GM12878 (cell line): ENCODE data around the gene DLG4. TPM values are rescaled to one million over a fixed set of nuclear protein-coding genes. Genes with fewer than 3 reads are reported as not detected.

ENCODE experiments used
- ATAC-seq: fragments of 200-7000 bp; cut with Tn5 transposase; 3 replicates; pipeline ENCODE4 v1.9.1; 2020; ENCODE audit warnings: mild to moderate bottlenecking, moderate library complexity
- BruUV-seq: library from RNA; stranded (reverse); fragments of 400-500 nt; replicated peaks from 2 replicates; lab custom pipeline; 2021; lab: Mats Ljungman, UMichigan
- CTCF ChIA-PET: fragments of 300-600 bp; sonication (Branson Sonifier 250); formaldehyde crosslinking; extraction: SDS; loops from one replicate; lab custom pipeline; 2021; ENCODE audit warnings: inconsistent platforms; lab: Yijun Ruan, JAX
- POLR2A ChIA-PET: fragments of 350-600 bp; formaldehyde crosslinking; extraction: SDS; loops from one replicate; lab custom pipeline; 2021; ENCODE audit warnings: inconsistent platforms; lab: Charles Lee
- RAD21 ChIA-PET: fragments of 300-600 bp; sonication (Branson Sonifier 250); formaldehyde crosslinking; loops from one replicate; lab custom pipeline; 2023; ENCODE audit warnings: antibody characterized with exemption; ENCODE audit not compliant: unreplicated experiment; lab: Charles Lee
- SMC1A ChIA-PET: fragments of 300-600 bp; sonication (Branson Sonifier 250); formaldehyde crosslinking; loops from one replicate; lab custom pipeline; 2023; ENCODE audit not compliant: unreplicated experiment, uncharacterized antibody; lab: Charles Lee
- DNase-seq: peaks from one replicate; pipeline ENCODE4 v3.0.0-alpha.2; 2011; ENCODE audit warnings: low read depth, low spot score
- FAIRE-seq: peaks from 3 replicates; lab custom pipeline; 2011; peaks lifted over from hg19 to GRCh38; lab: Jason Lieb, UNC
- H2AFZ ChIP-seq: 2 replicates; pipeline ENCODE4 v1.6.0; 2011; ENCODE audit warnings: low read depth, low read length, control low read depth; ENCODE audit not compliant: control insufficient read depth
- H3K27ac ChIP-seq: 2 replicates; pipeline ENCODE4 v1.5.1; 2011; ENCODE audit warnings: control low read depth; ENCODE audit not compliant: control insufficient read depth, insufficient read depth
- H3K27me3 ChIP-seq, 2 experiments: replicated peaks in 1 of 2; 2 replicates each; pipeline versions ENCODE4 v1.6.0 to v1.6.1; 2011; ENCODE audit warnings: low read length in 1 of 2; ENCODE audit not compliant: control insufficient read depth in 2 of 2, insufficient read depth in 2 of 2
- H3K36me3 ChIP-seq, 2 experiments: 2 replicates each; pipeline ENCODE4 v1.5.1; 2011; ENCODE audit warnings: low read length in 1 of 2; ENCODE audit not compliant: control insufficient read depth in 2 of 2, insufficient read depth in 2 of 2
- H3K4me1 ChIP-seq: 2 replicates; pipeline ENCODE4 v1.6.1; 2011; ENCODE audit warnings: mild to moderate bottlenecking, low read length, moderate library complexity, mixed read lengths; ENCODE audit not compliant: control insufficient read depth, insufficient read depth
- H3K4me2 ChIP-seq: 2 replicates; pipeline ENCODE4 v1.6.0; 2011; ENCODE audit warnings: control low read depth; ENCODE audit not compliant: control insufficient read depth, insufficient read depth
- H3K4me3 ChIP-seq: fragments of 200-600 bp; sonication (generic); 2 replicates; pipeline ENCODE4 v1.5.1; 2016
- H3K79me2 ChIP-seq: 2 replicates; pipeline ENCODE4 v1.6.0; 2011; ENCODE audit warnings: low read length; ENCODE audit not compliant: control insufficient read depth, insufficient read depth
- H3K9ac ChIP-seq: 2 replicates; pipeline ENCODE4 v1.8.0; 2011; ENCODE audit warnings: low read length, control low read depth, mixed read lengths; ENCODE audit not compliant: control insufficient read depth, insufficient read depth
- H3K9me3 ChIP-seq: replicated peaks from 3 replicates; pipeline ENCODE4 v1.5.1; 2011; ENCODE audit warnings: mild to moderate bottlenecking, low read length; ENCODE audit not compliant: control insufficient read depth, insufficient read depth
- H4K20me1 ChIP-seq: 2 replicates; pipeline ENCODE4 v1.6.0; 2011; ENCODE audit not compliant: control insufficient read depth, insufficient read depth
- CHD2 ChIP-seq: IDR thresholded peaks from 2 replicates; pipeline ENCODE4 v1.6.1; 2011; ENCODE audit warnings: low read depth, low read length, improper control_type of control experiment, borderline replicate concordance
- CREB1 ChIP-seq: IDR thresholded peaks from 2 replicates; pipeline ENCODE4 v1.6.1; 2012; ENCODE audit warnings: low read depth, mild to moderate bottlenecking, inconsistent platforms
- NFYB ChIP-seq: IDR thresholded peaks from 2 replicates; pipeline ENCODE4 v1.6.1; 2011; ENCODE audit warnings: low read depth, mild to moderate bottlenecking, low read length, improper control_type of control experiment, moderate library complexity; ENCODE audit not compliant: insufficient read depth
- SUZ12 ChIP-seq: fragments of 200-600 bp; sonication (generic); IDR thresholded peaks from one replicate; pipeline ENCODE4 v1.6.1; 2018; ENCODE audit warnings: antibody characterized with exemption, mild to moderate bottlenecking; ENCODE audit not compliant: unreplicated experiment
- WGBS: methylation state at CpG from one replicate; pipeline ENCODE4 v1.1.6; 2016; ENCODE audit warnings: low lambda C conversion rate; ENCODE audit not compliant: insufficient replicate concordance, insufficient coverage; ENCODE audit errors: missing lambda C conversion rate; 5-methylcytosine and 5-hydroxymethylcytosine counted together
- in situ Hi-C: fragments of 300-500 bp; cut with MboI; formaldehyde crosslinking; loops from 9 replicates; pipeline ENCODE4 v1.14.3; 2018; ENCODE audit warnings: mixed read lengths
- intact Hi-C: fragments of 100-400 bp; cut with micrococcal nuclease; formaldehyde crosslinking; loops from one replicate; pipeline ENCODE4 v1.14.2; 2022; ENCODE audit not compliant: unreplicated experiment
- polyA plus RNA-seq, 11 experiments: library from polyadenylated mRNA; depleted of rRNA in 4 of 11; unstranded in 6 of 11; stranded (reverse) in 5 of 11; fragments of >200 nt; fragmentation: Nextera tagmentation in 4 of 11; fragmentation: Illumina TruSeq in 1 of 11; extraction: Ambion mirVana in 4 of 11; extraction: Trizol in 1 of 11; gene quantifications; 1 replicate in 1 of 11; 2 replicates in 10 of 11; pipeline versions ENCODE4 v1.2.1 to v1.2.3, GENCODE V29; 2011 to 2016; ENCODE audit warnings: inconsistent platforms in 2 of 11, missing spikeins in 2 of 11, low read depth in 1 of 11
- total RNA-seq, 4 experiments: library from RNA; depleted of rRNA in 3 of 4; stranded (reverse); fragments of >200 nt in 3 of 4; fragmentation: Illumina TruSeq in 1 of 4; extraction: Trizol in 1 of 4; gene quantifications; 2 replicates each; pipeline versions ENCODE4 v1.2.1 to v1.2.3, GENCODE V29; 2013 to 2021
- TF ChIP-seq, protein P1 (sequence below): IDR thresholded peaks from 2 replicates; pipeline ENCODE4 v1.6.1; 2012; ENCODE audit warnings: low read depth, low read length, improper control_type of control experiment
- TF ChIP-seq, protein P2 (sequence below): IDR thresholded peaks from 2 replicates; pipeline ENCODE4 v1.6.1; 2011; ENCODE audit warnings: mild to moderate bottlenecking, low read depth, low read length, moderate library complexity; ENCODE audit not compliant: insufficient replicate concordance
- TF ChIP-seq, protein P3 (sequence below): IDR thresholded peaks from 2 replicates; pipeline ENCODE4 v1.6.1; 2011; ENCODE audit warnings: borderline replicate concordance, low read depth, mild to moderate bottlenecking, moderate library complexity, low read length; ENCODE audit not compliant: insufficient read depth, poor library complexity, severe bottlenecking
- TF ChIP-seq, protein P4 (sequence below): fragments of 150-350 bp; IDR thresholded peaks from 2 replicates; pipeline ENCODE4 v1.6.1; 2016; ENCODE audit warnings: low read depth, low read length

The DLG4 gene
- total and polyA plus RNA-seq, 10 of the 15 experiments (the other 5 are each of a cell fraction or from before 2014, with no cell fraction given) = 0.07 to 4.1 (median 1.3) TPM

DNA sequence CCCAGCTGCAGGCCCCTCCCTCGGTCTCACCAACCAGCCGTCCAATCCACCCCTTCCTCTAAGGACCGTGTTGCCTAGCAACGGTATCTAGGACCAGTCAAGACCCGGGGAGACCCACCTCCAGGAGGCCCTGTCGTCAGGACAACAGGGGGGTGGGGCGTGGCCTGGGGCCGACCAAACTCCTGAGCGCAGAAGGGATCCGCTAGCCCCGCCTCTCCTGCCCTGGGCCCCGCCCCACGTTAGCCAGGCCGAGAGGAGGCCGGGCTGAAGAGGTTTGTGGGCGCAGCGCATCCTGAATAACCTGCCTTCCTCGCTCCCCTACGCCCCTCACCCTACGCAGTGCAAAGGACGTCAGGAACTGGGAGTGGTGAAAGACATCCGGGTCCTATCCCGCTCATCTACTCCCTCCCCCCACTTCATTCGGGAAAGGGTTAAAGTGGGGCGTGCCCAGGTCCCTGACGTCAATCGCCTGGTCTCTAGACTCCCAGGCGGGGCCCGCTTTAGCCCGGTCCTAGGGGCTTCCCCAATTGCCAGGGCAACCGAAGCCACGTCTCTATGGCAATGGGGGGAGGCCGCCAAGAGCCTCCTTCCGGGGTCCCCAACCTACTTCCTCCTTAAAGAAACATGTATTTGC is 14.7 kb downstream of the DLG4 start (continued):
- TF ChIP-seq, protein P1, sequence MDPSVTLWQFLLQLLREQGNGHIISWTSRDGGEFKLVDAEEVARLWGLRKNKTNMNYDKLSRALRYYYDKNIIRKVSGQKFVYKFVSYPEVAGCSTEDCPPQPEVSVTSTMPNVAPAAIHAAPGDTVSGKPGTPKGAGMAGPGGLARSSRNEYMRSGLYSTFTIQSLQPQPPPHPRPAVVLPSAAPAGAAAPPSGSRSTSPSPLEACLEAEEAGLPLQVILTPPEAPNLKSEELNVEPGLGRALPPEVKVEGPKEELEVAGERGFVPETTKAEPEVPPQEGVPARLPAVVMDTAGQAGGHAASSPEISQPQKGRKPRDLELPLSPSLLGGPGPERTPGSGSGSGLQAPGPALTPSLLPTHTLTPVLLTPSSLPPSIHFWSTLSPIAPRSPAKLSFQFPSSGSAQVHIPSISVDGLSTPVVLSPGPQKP = no peak

DNA sequence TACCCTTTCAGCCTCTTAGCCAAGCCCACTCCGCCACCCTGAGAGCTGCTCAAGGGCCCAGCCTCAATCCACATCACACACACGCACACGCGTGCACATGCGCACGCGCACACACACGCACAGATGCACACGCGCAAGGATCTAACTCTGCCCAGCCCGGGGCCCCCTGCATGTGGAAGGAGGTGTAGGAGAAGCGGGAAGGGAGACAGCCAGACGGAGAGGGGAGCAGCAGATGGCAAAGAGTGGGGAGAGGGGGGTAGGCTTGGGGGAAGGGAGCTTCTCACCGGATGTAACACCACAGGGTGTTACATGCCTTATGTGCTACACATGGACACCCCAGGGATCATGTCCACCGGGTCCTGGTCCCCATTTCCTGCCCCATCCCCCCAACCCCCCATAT is 15.3 kb downstream of the DLG4 start:
- intact Hi-C loops = no loop called here
- Histone ChIP-seq H3K36me3 (no peaks in the 10 kb centered on the region), H3K4me2 (peak overlapping the region; percentile 88), H3K79me2 (no peaks in the 10 kb centered on the region), H3K9me3 (no peaks in the 10 kb centered on the region), H3K27me3 (no peaks in the 10 kb centered on the region), H4K20me1 (no peaks in the 10 kb centered on the region), H3K9ac (no peak overlapping the region), H2AFZ (no peak overlapping the region), H3K4me1 (peaks cover 6% of the 10 kb centered on the region; the same call in 1 of the 2 replicates), H3K27ac (no peak overlapping the region), H3K4me3 (peak overlapping the region; percentile 68)
- no peak for TF ChIP-seq CHD2
- TF ChIP-seq SUZ12 = no peak
- TF ChIP-seq NFYB = no peak
- TF ChIP-seq, protein P2, sequence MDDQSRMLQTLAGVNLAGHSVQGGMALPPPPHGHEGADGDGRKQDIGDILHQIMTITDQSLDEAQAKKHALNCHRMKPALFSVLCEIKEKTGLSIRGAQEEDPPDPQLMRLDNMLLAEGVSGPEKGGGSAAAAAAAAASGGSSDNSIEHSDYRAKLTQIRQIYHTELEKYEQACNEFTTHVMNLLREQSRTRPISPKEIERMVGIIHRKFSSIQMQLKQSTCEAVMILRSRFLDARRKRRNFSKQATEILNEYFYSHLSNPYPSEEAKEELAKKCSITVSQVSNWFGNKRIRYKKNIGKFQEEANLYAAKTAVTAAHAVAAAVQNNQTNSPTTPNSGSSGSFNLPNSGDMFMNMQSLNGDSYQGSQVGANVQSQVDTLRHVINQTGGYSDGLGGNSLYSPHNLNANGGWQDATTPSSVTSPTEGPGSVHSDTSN = no peak
- no peak for TF ChIP-seq CREB1
- TF ChIP-seq, protein P3, sequence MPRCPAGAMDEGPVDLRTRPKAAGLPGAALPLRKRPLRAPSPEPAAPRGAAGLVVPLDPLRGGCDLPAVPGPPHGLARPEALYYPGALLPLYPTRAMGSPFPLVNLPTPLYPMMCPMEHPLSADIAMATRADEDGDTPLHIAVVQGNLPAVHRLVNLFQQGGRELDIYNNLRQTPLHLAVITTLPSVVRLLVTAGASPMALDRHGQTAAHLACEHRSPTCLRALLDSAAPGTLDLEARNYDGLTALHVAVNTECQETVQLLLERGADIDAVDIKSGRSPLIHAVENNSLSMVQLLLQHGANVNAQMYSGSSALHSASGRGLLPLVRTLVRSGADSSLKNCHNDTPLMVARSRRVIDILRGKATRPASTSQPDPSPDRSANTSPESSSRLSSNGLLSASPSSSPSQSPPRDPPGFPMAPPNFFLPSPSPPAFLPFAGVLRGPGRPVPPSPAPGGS = peak; percentile 62
- TF ChIP-seq, protein P4, sequence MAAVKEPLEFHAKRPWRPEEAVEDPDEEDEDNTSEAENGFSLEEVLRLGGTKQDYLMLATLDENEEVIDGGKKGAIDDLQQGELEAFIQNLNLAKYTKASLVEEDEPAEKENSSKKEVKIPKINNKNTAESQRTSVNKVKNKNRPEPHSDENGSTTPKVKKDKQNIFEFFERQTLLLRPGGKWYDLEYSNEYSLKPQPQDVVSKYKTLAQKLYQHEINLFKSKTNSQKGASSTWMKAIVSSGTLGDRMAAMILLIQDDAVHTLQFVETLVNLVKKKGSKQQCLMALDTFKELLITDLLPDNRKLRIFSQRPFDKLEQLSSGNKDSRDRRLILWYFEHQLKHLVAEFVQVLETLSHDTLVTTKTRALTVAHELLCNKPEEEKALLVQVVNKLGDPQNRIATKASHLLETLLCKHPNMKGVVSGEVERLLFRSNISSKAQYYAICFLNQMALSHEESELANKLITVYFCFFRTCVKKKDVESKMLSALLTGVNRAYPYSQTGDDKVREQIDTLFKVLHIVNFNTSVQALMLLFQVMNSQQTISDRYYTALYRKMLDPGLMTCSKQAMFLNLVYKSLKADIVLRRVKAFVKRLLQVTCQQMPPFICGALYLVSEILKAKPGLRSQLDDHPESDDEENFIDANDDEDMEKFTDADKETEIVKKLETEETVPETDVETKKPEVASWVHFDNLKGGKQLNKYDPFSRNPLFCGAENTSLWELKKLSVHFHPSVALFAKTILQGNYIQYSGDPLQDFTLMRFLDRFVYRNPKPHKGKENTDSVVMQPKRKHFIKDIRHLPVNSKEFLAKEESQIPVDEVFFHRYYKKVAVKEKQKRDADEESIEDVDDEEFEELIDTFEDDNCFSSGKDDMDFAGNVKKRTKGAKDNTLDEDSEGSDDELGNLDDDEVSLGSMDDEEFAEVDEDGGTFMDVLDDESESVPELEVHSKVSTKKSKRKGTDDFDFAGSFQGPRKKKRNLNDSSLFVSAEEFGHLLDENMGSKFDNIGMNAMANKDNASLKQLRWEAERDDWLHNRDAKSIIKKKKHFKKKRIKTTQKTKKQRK = no peak
- in situ Hi-C loops = no loop called here
- RAD21 ChIA-PET = no interaction called here
- CTCF ChIA-PET = no interaction called here
- 84% methylated on average over 14 of the region's 15 CpGs for WGBS
- SMC1A ChIA-PET = no interaction called here
- POLR2A ChIA-PET = interaction anchor here (0.6 kb wide), 1 partner anchor 59 kb away, joined by 6 read pairs; no protein-coding TSS in a partner anchor
- ATAC-seq (peak; percentile 5; the same call in 2 of the 3 replicates), FAIRE-seq (no peak), DNase-seq (no peak)
- no TSS peak for BruUV-seq
